Measurements from ENCODE around the gene CORO7.

DNA sequence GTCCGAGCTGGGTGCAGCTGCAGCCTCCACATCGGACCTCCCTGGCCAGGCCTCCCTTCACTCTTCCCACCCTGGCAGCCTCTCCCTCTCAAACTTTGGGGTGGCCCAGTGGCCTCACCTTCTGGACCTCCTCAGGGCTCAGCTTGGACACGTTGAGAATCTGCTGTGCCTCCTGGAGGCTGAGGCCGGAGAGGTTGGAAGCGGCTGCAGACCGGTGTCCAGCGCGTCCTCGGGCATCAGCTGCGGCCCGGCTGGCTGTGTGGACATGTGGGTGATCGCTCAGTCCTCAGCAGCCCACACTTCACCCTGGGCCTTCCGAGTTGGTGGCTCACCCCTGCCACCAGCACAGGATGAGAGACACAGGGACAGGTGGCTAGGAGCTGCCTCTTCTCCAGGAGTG lies 75.1 kb downstream of the CORO7 start:
- no peak for TF ChIP-seq POLR2AphosphoS5 (IDR thresholded peaks at IDR 0.05; ENCODE audit: low read depth, low read length)
- TF ChIP-seq, protein P1, sequence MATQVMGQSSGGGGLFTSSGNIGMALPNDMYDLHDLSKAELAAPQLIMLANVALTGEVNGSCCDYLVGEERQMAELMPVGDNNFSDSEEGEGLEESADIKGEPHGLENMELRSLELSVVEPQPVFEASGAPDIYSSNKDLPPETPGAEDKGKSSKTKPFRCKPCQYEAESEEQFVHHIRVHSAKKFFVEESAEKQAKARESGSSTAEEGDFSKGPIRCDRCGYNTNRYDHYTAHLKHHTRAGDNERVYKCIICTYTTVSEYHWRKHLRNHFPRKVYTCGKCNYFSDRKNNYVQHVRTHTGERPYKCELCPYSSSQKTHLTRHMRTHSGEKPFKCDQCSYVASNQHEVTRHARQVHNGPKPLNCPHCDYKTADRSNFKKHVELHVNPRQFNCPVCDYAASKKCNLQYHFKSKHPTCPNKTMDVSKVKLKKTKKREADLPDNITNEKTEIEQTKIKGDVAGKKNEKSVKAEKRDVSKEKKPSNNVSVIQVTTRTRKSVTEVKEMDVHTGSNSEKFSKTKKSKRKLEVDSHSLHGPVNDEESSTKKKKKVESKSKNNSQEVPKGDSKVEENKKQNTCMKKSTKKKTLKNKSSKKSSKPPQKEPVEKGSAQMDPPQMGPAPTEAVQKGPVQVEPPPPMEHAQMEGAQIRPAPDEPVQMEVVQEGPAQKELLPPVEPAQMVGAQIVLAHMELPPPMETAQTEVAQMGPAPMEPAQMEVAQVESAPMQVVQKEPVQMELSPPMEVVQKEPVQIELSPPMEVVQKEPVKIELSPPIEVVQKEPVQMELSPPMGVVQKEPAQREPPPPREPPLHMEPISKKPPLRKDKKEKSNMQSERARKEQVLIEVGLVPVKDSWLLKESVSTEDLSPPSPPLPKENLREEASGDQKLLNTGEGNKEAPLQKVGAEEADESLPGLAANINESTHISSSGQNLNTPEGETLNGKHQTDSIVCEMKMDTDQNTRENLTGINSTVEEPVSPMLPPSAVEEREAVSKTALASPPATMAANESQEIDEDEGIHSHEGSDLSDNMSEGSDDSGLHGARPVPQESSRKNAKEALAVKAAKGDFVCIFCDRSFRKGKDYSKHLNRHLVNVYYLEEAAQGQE (IDR thresholded peaks at IDR 0.05; ENCODE audit: insufficient read depth in 1 of 2, low read depth in 2 of 2, low read length in 2 of 2): no peak
- no peak for TF ChIP-seq SIN3A (IDR thresholded peaks at IDR 0.05; ENCODE audit: borderline replicate concordance, insufficient read depth, low read length)
- TF ChIP-seq TAF1 (IDR thresholded peaks at IDR 0.05; ENCODE audit: borderline replicate concordance, insufficient read depth, low read length): no peak

All from PFSK-1 (cell line).